ENCODE results near the gene MTAP. TPM values are rescaled to one million over a fixed set of nuclear protein-coding genes. Genes with fewer than 3 reads are reported as not detected.

MTAP gene
- total RNA-seq, 1 experiment from 2014 or later: 139 TPM

GRCh38 chr9:21965401-21965951 is 163.0 kb downstream of the MTAP start:
- Mint-ChIP-seq H3K36me3 (ENCODE audit: insufficient read depth, unreplicated experiment) (peaks cover 56% of the 10 kb centered on the region), H3K27me3 (ENCODE audit: unreplicated experiment) (no peaks in the 10 kb centered on the region), H3K4me3 (ENCODE audit: low read depth, unreplicated experiment) (peak overlapping the region; percentile 61), H3K4me1 (ENCODE audit: low read depth, unreplicated experiment) (peaks cover 16% of the 10 kb centered on the region), H3K27ac (ENCODE audit: unreplicated experiment) (peak overlapping the region; percentile 33), H3K9me3 (ENCODE audit: low read depth, unreplicated experiment) (no peaks in the 10 kb centered on the region)
- BruUV-seq (replicated peaks): TSS peak; percentile 61
- DNase-seq: peak; percentile 73
- CTCF ChIA-PET: no interaction called here
- intact Hi-C loops (cut with micrococcal nuclease; ENCODE audit: unreplicated experiment): no loop called here
- no peak for TF ChIP-seq CTCF (IDR thresholded peaks at IDR 0.05; ENCODE audit: unreplicated experiment)

DNA sequence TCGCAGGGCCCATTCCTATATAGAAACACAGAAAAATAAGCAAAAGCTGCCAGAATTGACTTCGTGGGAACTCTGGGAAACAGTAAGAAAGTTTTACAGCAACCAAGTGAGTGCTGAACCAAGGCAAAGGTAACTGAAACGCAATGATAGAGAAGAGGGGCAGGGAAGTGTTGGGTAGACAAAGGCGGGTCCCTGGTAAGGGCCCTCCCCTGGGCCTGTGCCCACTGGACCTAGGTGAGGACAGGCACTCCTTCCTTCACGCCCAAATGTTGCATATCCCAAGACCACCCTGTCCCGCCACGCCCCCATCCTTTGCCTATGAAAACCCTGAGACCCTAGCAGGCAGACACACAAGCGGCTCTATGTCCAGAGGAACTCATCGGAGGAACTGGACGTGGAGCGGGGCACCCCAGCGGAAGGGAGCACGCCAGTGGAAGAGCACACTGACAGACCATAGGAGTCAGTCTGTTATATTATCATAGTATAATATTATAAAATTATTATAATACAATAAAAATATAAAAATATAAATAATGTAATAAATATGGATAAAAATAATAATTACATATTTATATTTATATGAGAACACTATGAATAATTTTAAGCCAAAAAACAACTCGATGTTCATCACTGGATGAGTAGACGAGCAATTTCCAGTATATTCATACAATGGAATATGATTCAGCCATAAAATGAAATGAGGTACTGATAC is 163.9 kb downstream of the MTAP start:
- Mint-ChIP-seq H3K9me3 (ENCODE audit: low read depth, unreplicated experiment) (no peaks in the 10 kb centered on the region), H3K27ac (ENCODE audit: unreplicated experiment) (peak overlapping the region; percentile 33), H3K27me3 (ENCODE audit: unreplicated experiment) (no peaks in the 10 kb centered on the region), H3K36me3 (ENCODE audit: insufficient read depth, unreplicated experiment) (peaks cover 65% of the 10 kb centered on the region), H3K4me1 (ENCODE audit: low read depth, unreplicated experiment) (peaks cover 18% of the 10 kb centered on the region), H3K4me3 (ENCODE audit: low read depth, unreplicated experiment) (no peak overlapping the region)
- no peak for TF ChIP-seq CTCF (IDR thresholded peaks at IDR 0.05; ENCODE audit: unreplicated experiment)
- BruUV-seq (replicated peaks): no TSS peak
- no peak for DNase-seq
- CTCF ChIA-PET: no interaction called here
- intact Hi-C loops (cut with micrococcal nuclease; ENCODE audit: unreplicated experiment): no loop called here

DNA sequence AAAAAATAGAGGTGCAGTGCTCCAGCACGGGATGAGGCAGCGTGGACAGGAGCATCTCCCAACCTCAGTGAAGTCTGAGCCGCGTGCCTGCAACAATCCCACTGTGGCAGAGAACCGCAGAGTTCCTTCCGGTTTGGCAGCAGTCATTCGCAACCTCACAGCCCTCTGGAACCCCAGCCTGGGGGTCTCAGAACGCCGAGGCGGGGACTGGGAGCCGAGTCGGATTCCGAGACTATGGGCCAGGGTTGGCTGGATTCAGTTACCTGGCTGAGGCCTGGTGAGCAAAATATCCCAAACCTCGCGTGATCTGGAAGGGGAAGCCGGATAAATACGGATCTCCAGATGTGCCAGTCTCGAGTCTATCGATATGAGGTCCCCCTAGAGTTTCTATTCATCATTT is 164.7 kb downstream of the MTAP start:
- CTCF ChIA-PET: no interaction called here
- no peak for TF ChIP-seq CTCF (IDR thresholded peaks at IDR 0.05; ENCODE audit: unreplicated experiment)
- H3K27ac Mint-ChIP-seq (ENCODE audit: unreplicated experiment): no peak overlapping the region
- no TSS peak for BruUV-seq (replicated peaks)
- peaks cover 26% of the 10 kb centered on the region for H3K4me1 Mint-ChIP-seq (ENCODE audit: low read depth, unreplicated experiment)
- no peak overlapping the region for H3K4me3 Mint-ChIP-seq (ENCODE audit: low read depth, unreplicated experiment)
- DNase-seq: no peak
- H3K9me3 Mint-ChIP-seq (ENCODE audit: low read depth, unreplicated experiment): no peaks in the 10 kb centered on the region
- H3K27me3 Mint-ChIP-seq (ENCODE audit: unreplicated experiment): no peaks in the 10 kb centered on the region
- intact Hi-C loops (cut with micrococcal nuclease; ENCODE audit: unreplicated experiment): no loop called here
- H3K36me3 Mint-ChIP-seq (ENCODE audit: insufficient read depth, unreplicated experiment): peaks cover 73% of the 10 kb centered on the region

DNA sequence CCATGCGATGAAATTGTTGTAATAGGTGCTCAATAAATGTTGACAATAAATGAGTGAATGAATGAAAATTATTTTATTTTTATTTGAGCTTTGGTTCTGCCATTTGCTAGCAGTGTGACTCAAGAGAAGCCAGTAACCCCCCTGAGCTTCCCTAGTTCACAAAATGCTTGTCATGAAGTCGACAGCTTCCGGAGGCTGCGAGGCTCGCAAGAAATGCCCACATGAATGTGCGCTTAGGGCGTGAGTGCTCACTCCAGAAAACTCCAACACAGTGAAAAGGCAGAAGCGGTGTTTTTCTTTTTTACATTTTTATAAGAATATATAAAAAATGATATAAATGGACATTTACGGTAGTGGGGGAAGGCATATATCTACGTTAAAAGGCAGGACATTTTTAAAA is 165.3 kb downstream of the MTAP start:
- Mint-ChIP-seq H3K27me3 (ENCODE audit: unreplicated experiment) (no peaks in the 10 kb centered on the region), H3K27ac (ENCODE audit: unreplicated experiment) (no peak overlapping the region), H3K36me3 (ENCODE audit: insufficient read depth, unreplicated experiment) (peaks cover 79% of the 10 kb centered on the region), H3K9me3 (ENCODE audit: low read depth, unreplicated experiment) (no peaks in the 10 kb centered on the region), H3K4me1 (ENCODE audit: low read depth, unreplicated experiment) (peaks cover 30% of the 10 kb centered on the region), H3K4me3 (ENCODE audit: low read depth, unreplicated experiment) (no peak overlapping the region)
- CTCF ChIA-PET: no interaction called here
- no TSS peak for BruUV-seq (replicated peaks)
- no peak for DNase-seq
- no peak for TF ChIP-seq CTCF (IDR thresholded peaks at IDR 0.05; ENCODE audit: unreplicated experiment)
- intact Hi-C loops (cut with micrococcal nuclease; ENCODE audit: unreplicated experiment): no loop called here
